ENCODE measurements around the gene TRPV4. TPM values are rescaled to one million over a fixed set of nuclear protein-coding genes. Genes with fewer than 3 reads are reported as not detected.
A peak's percentile ranks its signal among the peaks of the same experiment; 100 is the strongest.
"Not testable (repeated sequence)": the region's sequence is repeated elsewhere in the genome, so short reads cannot be mapped to it uniquely, and the experiment has no call there.

The TRPV4 gene
- total RNA-seq, 2 experiments from 2014 or later = not detected

DNA sequence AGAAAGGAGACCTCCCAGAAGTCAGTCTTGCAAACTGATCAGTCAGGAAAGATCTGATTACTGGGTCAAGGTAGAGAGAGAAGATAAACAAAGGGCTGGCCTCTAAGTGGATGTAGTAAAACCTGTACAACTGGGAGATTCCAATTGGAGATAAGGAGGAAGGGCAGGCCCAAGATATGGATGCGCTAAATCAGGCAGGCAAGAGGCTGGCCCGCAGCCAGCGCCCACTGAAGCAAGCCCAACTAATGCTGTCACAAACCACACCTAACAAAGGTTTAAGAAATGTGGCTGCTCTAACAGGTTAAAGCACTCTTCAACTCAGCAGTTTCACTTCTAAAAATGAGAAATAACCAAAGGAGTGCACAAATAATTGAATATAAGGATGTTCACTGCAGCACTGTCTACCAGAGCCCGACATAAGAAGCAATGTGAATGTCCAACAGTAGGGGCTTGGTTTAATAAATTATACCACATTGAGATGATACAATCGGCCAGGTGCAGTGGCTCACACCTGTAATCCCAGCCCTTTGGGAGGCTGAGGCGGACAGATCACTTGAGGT is 42.5 kb upstream of the TRPV4 start:
- no peak overlapping the region for H3K4me3 Mint-ChIP-seq
- DNase-seq (no peak), ATAC-seq (no peak)
- CTCF ChIA-PET = interaction anchor here (0.6 to 2.2 kb wide), 3 partner anchors 16 to 30 kb away, joined by 3 to 11 read pairs (median 3); no protein-coding TSS in a partner anchor
- no peaks in the 10 kb centered on the region for H3K27me3 Mint-ChIP-seq
- H3K36me3 Mint-ChIP-seq (ENCODE audit: low read depth) = peaks cover 4% of the 10 kb centered on the region
- POLR2A ChIA-PET = no interaction called here
- no peak overlapping the region for H3K27ac Mint-ChIP-seq
- H3K9me3 Mint-ChIP-seq (ENCODE audit: low read depth) = no peaks in the 10 kb centered on the region
- intact Hi-C loops (cut with DNase I, micrococcal nuclease) = no loop called here
- H3K4me1 Mint-ChIP-seq = peaks cover 42% of the 10 kb centered on the region

DNA sequence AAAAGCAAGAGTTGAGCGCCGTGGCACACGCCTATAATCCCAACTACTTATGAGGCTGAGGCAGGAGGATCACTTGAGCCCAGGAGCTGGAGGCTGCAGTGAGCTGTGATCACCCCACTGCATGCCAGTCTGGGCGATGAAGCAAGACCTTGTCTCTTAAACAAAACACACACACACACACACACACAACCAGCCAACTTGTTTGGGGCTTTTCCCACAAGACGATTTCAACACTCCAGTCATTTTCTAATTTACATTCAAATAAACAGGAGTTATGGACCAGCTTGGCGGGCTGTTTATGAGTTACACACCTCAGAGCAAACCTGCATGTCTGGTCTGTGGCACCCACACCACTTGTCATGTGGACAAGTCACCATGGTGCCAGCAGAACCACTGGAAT is 40.5 kb upstream of the TRPV4 start:
- ATAC-seq (no peak), DNase-seq (no peak)
- Mint-ChIP-seq H3K4me1 (peaks cover 37% of the 10 kb centered on the region), H3K27me3 (no peaks in the 10 kb centered on the region), H3K36me3 (ENCODE audit: low read depth) (peaks cover 4% of the 10 kb centered on the region), H3K4me3 (no peak overlapping the region), H3K9me3 (ENCODE audit: low read depth) (no peaks in the 10 kb centered on the region), H3K27ac (no peak overlapping the region)
- intact Hi-C loops (cut with DNase I, micrococcal nuclease) = no loop called here
- ChIA-PET CTCF (no interaction called here), POLR2A (no interaction called here)

- H3K36me3 Mint-ChIP-seq (ENCODE audit: low read depth) = peaks cover 7% of the 10 kb centered on the region
- H3K27ac Mint-ChIP-seq = peak overlapping the region; percentile 24
Observed at GRCh38 chr12:109871668-109872314, 38.6 kb upstream of the TRPV4 start.

GRCh38 chr12:109870648-109871047 is 37.5 kb upstream of the TRPV4 start:
- POLR2A ChIA-PET = interaction anchor here (0.6 kb wide), 1 partner anchor 36 kb away, joined by 3 read pairs; no protein-coding TSS in a partner anchor
- intact Hi-C loops (cut with DNase I, micrococcal nuclease) = no loop called here
- Mint-ChIP-seq H3K27me3 (no peaks in the 10 kb centered on the region), H3K27ac (peak overlapping the region; percentile 7), H3K4me1 (peaks cover 27% of the 10 kb centered on the region), H3K9me3 (ENCODE audit: low read depth) (no peaks in the 10 kb centered on the region), H3K4me3 (no peak overlapping the region), H3K36me3 (ENCODE audit: low read depth) (peaks cover 7% of the 10 kb centered on the region)
- DNase-seq = no peak
- peak; percentile 70 for ATAC-seq
- CTCF ChIA-PET = no interaction called here

More at GRCh38 chr12:109871668-109872314, 38.6 kb upstream of the TRPV4 start:
- ChIA-PET CTCF (interaction anchor here (0.9 kb wide), 1 partner anchor 18 kb away, joined by 3 read pairs; no protein-coding TSS in a partner anchor), POLR2A (no interaction called here)
- DNase-seq = no peak
- no peak for ATAC-seq
- Mint-ChIP-seq H3K4me1 (peaks cover 29% of the 10 kb centered on the region), H3K9me3 (ENCODE audit: low read depth) (no peaks in the 10 kb centered on the region), H3K27me3 (no peaks in the 10 kb centered on the region), H3K4me3 (no peak overlapping the region)
- intact Hi-C loops (cut with DNase I, micrococcal nuclease) = no loop called here

GRCh38 chr12:109868182-109869051 is 35.2 kb upstream of the TRPV4 start:
- peak; percentile 28 for DNase-seq
- H3K4me1 Mint-ChIP-seq = peaks cover 23% of the 10 kb centered on the region
- peak; percentile 71 for ATAC-seq
- no peak overlapping the region for H3K4me3 Mint-ChIP-seq
- H3K27ac Mint-ChIP-seq = peak overlapping the region; percentile 48
- no peaks in the 10 kb centered on the region for H3K27me3 Mint-ChIP-seq
- CTCF ChIA-PET = interaction anchor here (0.6 to 2.0 kb wide), 5 partner anchors 8 to 293 kb away, joined by 3 to 8 read pairs (median 5); no protein-coding TSS in a partner anchor
- POLR2A ChIA-PET = interaction anchor here (0.6 kb wide), 2 partner anchors 19 to 23 kb away, joined by 3 to 4 read pairs; no protein-coding TSS in a partner anchor
- H3K36me3 Mint-ChIP-seq (ENCODE audit: low read depth) = peaks cover 7% of the 10 kb centered on the region
- intact Hi-C loops (cut with DNase I, micrococcal nuclease) = no loop called here
- H3K9me3 Mint-ChIP-seq (ENCODE audit: low read depth) = no peaks in the 10 kb centered on the region

GRCh38 chr12:109864916-109865315 is 31.7 kb upstream of the TRPV4 start:
- POLR2A ChIA-PET = no interaction called here
- intact Hi-C loops (cut with DNase I, micrococcal nuclease) = no loop called here
- Mint-ChIP-seq H3K36me3 (ENCODE audit: low read depth) (peaks cover 5% of the 10 kb centered on the region), H3K4me3 (no peak overlapping the region), H3K4me1 (peaks cover 15% of the 10 kb centered on the region), H3K27ac (no peak overlapping the region), H3K27me3 (no peaks in the 10 kb centered on the region), H3K9me3 (ENCODE audit: low read depth) (no peaks in the 10 kb centered on the region)
- CTCF ChIA-PET = interaction anchor here (1.8 to 2.1 kb wide), 2 partner anchors 12 to 20 kb away, joined by 6 to 13 read pairs; no protein-coding TSS in a partner anchor
- no peak for DNase-seq
- ATAC-seq = no peak

GRCh38 chr12:109863847-109864712 is 30.9 kb upstream of the TRPV4 start:
- Mint-ChIP-seq H3K27ac (no peak overlapping the region), H3K36me3 (ENCODE audit: low read depth) (peaks cover 5% of the 10 kb centered on the region), H3K4me1 (peaks cover 15% of the 10 kb centered on the region), H3K9me3 (ENCODE audit: low read depth) (no peaks in the 10 kb centered on the region), H3K4me3 (no peak overlapping the region), H3K27me3 (no peaks in the 10 kb centered on the region)
- ChIA-PET CTCF (interaction anchor here (2.1 kb wide), 1 partner anchor 11 kb away, joined by 13 read pairs; no protein-coding TSS in a partner anchor), POLR2A (no interaction called here)
- intact Hi-C loops (cut with DNase I, micrococcal nuclease) = no loop called here
- ATAC-seq = no peak
- no peak for DNase-seq

- ATAC-seq; H3K9me3 Mint-ChIP-seq (ENCODE audit: low read depth); DNase-seq; H3K36me3 Mint-ChIP-seq (ENCODE audit: low read depth); H3K27ac Mint-ChIP-seq; intact Hi-C loops (cut with DNase I, micrococcal nuclease); H3K4me3 Mint-ChIP-seq; H3K27me3 Mint-ChIP-seq; H3K4me1 Mint-ChIP-seq: not testable (repeated sequence)
- POLR2A ChIA-PET = interaction anchor here (0.6 kb wide), 1 partner anchor 48 kb away, joined by 5 read pairs; no protein-coding TSS in a partner anchor
- CTCF ChIA-PET = interaction anchor here (1.6 kb wide), 1 partner anchor 17 kb away, joined by 3 read pairs; no protein-coding TSS in a partner anchor
Observed at GRCh38 chr12:109862491-109862890, 29.3 kb upstream of the TRPV4 start.

DNA sequence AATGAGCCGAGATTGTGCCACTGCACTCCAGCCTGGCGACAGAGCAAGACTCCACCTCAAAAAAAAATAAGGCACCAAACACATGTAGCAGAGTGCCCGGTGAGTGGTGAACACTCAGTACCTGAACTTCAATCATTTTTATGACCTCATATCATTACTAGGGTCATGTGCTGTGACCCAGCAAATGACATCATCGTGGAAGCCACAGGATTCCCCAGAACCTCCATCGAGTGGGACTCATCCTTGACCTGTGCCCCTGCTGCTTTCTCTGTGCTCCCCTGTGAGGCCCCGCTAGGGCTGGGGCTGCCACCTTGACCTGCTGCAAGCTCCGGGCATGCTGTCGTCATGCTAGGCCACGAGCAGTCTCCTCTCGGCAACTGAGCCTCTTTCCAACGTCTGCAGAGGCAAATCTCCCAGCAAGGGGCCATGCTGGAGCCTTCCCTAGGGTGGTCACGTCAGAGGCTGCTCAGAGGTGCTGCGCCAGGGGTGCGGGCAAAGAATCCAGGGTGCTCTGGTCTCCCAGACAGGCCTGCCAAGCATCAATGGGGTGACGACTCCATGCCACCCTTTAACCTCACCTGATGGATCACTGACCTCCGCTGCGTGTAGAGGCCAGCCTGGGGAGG is 28.6 kb upstream of the TRPV4 start:
- CTCF ChIA-PET = interaction anchor here (0.6 to 1.6 kb wide), 2 partner anchors 16 to 58 kb away, joined by 3 read pairs; no protein-coding TSS in a partner anchor
- POLR2A ChIA-PET = no interaction called here
- peaks cover 6% of the 10 kb centered on the region for H3K36me3 Mint-ChIP-seq (ENCODE audit: low read depth)
- H3K4me3 Mint-ChIP-seq = no peak overlapping the region
- intact Hi-C loops (cut with DNase I, micrococcal nuclease) = no loop called here
- no peak overlapping the region for H3K27ac Mint-ChIP-seq
- ATAC-seq (peak; percentile 26), DNase-seq (no peak)
- H3K4me1 Mint-ChIP-seq = peaks cover 7% of the 10 kb centered on the region
- H3K9me3 Mint-ChIP-seq (ENCODE audit: low read depth) = no peaks in the 10 kb centered on the region
- H3K27me3 Mint-ChIP-seq = no peaks in the 10 kb centered on the region

GRCh38 chr12:109860977-109861376 is 27.8 kb upstream of the TRPV4 start:
- ATAC-seq = no peak
- no peak for DNase-seq
- CTCF ChIA-PET = interaction anchor here (0.6 kb wide), 2 partner anchors 57 to 133 kb away, joined by 3 read pairs; no protein-coding TSS in a partner anchor

More at GRCh38 chr12:109860977-109861376, 27.8 kb upstream of the TRPV4 start:
- POLR2A ChIA-PET = no interaction called here
- Mint-ChIP-seq H3K36me3 (ENCODE audit: low read depth) (peaks cover 6% of the 10 kb centered on the region), H3K27ac (no peak overlapping the region), H3K4me1 (peaks cover 7% of the 10 kb centered on the region), H3K27me3 (no peaks in the 10 kb centered on the region), H3K9me3 (ENCODE audit: low read depth) (no peaks in the 10 kb centered on the region), H3K4me3 (no peak overlapping the region)
- intact Hi-C loops (cut with DNase I, micrococcal nuclease) = no loop called here
